OCI-LY3 (cell line): Measurements from ENCODE around the gene ARAP1.

Experiments
- EZH2phosphoT487 ChIP-seq: fragments of 200-600 bp; shearing (Covaris generic); IDR thresholded peaks from 2 replicates; pipeline ENCODE4 v1.6.1; 2018; ENCODE audit warnings: antibody characterized with exemption, mixed run types, low read depth
- TF ChIP-seq, protein P1 (sequence below): fragments of 200-600, 300-600 bp; sonication (generic); IDR thresholded peaks from 2 replicates; pipeline ENCODE4 v1.5.1; 2014; ENCODE audit warnings: antibody characterized with exemption, low read length, low read depth

DNA sequence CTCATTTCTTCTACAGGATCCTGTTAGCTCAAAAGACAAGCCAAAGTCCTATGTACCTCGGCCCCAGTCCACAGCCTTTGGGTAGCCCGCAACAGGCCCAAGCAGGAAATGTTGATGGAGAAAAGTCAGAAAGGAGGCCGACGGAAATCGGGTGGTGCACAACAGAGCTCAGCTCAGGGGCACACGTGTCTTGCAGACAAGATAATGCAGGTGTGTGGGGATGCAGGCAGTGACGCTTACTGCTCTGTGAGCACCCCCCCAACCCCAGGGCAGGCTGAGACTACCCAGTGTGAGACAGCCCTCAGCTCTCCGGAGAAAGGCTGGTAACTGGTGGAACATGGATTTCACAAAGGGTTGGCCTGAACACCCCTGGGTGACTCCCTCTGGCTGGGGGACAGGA, 73.7 kb downstream of the ARAP1 start:
- TF ChIP-seq, protein P1, sequence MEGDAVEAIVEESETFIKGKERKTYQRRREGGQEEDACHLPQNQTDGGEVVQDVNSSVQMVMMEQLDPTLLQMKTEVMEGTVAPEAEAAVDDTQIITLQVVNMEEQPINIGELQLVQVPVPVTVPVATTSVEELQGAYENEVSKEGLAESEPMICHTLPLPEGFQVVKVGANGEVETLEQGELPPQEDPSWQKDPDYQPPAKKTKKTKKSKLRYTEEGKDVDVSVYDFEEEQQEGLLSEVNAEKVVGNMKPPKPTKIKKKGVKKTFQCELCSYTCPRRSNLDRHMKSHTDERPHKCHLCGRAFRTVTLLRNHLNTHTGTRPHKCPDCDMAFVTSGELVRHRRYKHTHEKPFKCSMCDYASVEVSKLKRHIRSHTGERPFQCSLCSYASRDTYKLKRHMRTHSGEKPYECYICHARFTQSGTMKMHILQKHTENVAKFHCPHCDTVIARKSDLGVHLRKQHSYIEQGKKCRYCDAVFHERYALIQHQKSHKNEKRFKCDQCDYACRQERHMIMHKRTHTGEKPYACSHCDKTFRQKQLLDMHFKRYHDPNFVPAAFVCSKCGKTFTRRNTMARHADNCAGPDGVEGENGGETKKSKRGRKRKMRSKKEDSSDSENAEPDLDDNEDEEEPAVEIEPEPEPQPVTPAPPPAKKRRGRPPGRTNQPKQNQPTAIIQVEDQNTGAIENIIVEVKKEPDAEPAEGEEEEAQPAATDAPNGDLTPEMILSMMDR = no peak
- no peak for TF ChIP-seq EZH2phosphoT487
